ENCODE results near the gene TRIM28. TPM values are rescaled to one million over a fixed set of nuclear protein-coding genes. Genes with fewer than 3 reads are reported as not detected.

TRIM28 gene
- total RNA-seq, 4 donors from 2014 or later, result 150 to 198 (median 179) TPM

DNA sequence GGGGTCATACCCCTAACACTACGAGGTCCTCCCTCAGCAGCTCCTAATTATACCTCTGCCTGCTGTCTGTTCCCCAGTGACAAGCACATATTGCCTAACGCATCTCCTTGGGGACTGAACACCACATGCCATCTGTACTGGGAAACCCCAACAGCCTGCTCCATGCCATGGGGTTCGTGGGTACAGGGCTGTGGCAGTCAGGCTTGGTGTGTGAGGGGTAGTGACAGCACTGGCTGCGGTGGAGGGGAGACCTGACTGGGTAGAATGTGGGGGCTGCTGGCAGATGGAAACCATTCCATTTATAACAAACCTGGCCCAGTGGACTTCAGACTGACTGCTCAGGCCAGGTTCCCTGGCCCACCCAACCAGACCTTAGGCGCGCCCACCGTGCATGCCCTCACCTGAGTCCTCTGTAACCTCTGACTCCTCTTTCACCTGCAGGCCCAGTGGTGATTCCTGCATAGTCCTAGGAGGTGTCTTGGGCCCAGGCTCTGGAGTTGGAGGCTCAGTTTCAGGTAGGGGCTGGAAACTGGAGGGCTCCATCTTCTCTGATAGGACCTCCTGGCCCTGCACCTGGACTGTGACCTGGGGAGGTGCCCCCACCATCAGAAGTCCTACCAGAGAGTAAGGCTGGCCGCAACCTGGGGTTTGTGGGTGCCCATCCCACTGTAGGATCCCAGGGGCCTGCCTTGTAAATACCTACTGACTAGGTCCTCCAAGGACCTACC lies 26.2 kb downstream of the TRIM28 start:
- Histone ChIP-seq H3K27me3 (no peaks in the 10 kb centered on the region), H3K4me3 (no peak overlapping the region), H3K36me3 (peaks cover 0 to 50% (median 12%) of the 10 kb centered on the region in 3 donors), H3K4me1 (peaks cover 16 to 22% (median 18%) of the 10 kb centered on the region in 3 donors), H3K27ac (no peak overlapping the region), H3K9me3 (no peaks in the 10 kb centered on the region)
- TF ChIP-seq, protein P1, sequence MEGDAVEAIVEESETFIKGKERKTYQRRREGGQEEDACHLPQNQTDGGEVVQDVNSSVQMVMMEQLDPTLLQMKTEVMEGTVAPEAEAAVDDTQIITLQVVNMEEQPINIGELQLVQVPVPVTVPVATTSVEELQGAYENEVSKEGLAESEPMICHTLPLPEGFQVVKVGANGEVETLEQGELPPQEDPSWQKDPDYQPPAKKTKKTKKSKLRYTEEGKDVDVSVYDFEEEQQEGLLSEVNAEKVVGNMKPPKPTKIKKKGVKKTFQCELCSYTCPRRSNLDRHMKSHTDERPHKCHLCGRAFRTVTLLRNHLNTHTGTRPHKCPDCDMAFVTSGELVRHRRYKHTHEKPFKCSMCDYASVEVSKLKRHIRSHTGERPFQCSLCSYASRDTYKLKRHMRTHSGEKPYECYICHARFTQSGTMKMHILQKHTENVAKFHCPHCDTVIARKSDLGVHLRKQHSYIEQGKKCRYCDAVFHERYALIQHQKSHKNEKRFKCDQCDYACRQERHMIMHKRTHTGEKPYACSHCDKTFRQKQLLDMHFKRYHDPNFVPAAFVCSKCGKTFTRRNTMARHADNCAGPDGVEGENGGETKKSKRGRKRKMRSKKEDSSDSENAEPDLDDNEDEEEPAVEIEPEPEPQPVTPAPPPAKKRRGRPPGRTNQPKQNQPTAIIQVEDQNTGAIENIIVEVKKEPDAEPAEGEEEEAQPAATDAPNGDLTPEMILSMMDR (IDR thresholded peaks at IDR 0.05), result no peak
- TF ChIP-seq POLR2A (IDR thresholded peaks at IDR 0.05), result no peak
- no peak for DNase-seq
- intact Hi-C loops (cut with DNase I), result no loop called here
- WGBS, 2 donors, result 64 to 100% methylated on average over 1 to 2 of the region's 8 CpGs

DNA sequence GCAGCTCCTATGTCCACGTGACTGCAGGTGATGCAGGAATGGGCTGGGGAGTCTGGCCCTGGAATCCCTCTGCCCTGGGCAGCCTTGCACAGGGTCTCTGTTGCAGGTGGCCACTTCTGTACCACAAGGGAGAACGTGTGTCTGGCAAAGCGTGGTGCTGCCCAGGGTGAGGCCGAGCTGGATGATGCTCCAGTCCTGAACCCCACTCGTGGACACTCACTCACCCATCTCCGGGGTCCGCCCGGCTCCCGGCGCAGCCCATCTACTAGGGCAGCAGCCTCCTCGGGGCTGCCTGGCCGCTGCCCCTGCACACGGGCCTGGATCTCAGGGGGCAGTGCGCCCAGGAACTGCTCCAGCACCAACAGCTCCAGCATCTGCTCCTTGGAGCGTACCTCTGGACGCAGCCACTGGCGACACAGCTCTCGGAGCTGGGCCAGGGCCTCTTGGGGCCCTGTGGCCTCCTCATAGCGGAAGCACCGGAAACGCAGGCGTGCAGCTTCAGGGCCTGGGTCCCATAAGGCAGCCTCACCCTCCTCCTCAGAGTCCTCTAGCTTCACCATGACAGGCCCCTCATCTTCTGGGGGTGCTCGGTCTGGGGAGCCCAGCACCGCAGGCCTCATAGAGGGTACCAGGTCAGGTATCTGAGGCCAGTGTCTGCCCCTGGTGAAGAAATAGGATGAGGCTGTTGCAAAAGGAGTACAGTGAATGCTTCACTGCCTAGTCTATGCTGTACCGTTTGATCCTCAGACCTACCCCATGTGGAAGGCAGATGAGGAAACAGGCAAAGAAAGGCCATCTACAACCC lies 27.1 kb downstream of the TRIM28 start:
- Histone ChIP-seq H3K27ac (no peak overlapping the region), H3K4me3 (no peak overlapping the region), H3K27me3 (no peaks in the 10 kb centered on the region), H3K9me3 (no peaks in the 10 kb centered on the region), H3K4me1 (peaks cover 18 to 26% (median 19%) of the 10 kb centered on the region in 3 donors), H3K36me3 (peaks cover 0 to 50% (median 12%) of the 10 kb centered on the region in 3 donors)
- no peak for DNase-seq
- intact Hi-C loops (cut with DNase I), result no loop called here
- TF ChIP-seq, protein P1 (IDR thresholded peaks at IDR 0.05), result no peak
- TF ChIP-seq POLR2A (IDR thresholded peaks at IDR 0.05), result no peak
- 50 to 73% methylated on average over 2 of the region's 25 CpGs for WGBS, 2 donors

DNA sequence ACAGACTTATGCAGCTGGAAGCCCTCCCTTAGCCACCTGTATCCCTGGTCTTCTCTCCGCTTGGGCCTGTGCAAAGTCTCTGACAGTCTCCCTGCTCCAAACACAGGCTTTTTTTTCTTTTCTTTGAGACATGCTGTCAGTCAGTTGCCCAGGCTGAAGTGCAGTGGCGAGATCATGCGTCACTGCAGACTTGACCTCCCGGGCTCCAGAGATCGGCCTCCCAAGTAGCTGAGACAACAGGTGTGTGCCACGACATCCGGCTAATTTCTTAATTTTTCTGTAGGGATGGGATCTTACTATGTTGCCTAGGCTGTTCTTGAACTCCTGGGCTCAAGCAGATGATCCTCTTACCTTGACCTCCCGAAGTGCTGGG lies 27.7 kb downstream of the TRIM28 start:
- no peak for DNase-seq
- peaks cover 0 to 45% (median 12%) of the 10 kb centered on the region in 3 donors for H3K36me3 ChIP-seq
- H3K9me3 ChIP-seq, result no peaks in the 10 kb centered on the region
- H3K4me1 ChIP-seq, result peaks cover 21 to 32% (median 22%) of the 10 kb centered on the region in 3 donors
- 89 to 90% methylated on average over 8 of the region's 8 CpGs for WGBS, 2 donors
- no peaks in the 10 kb centered on the region for H3K27me3 ChIP-seq
- peak overlapping the region in 1 of 4 donors; percentile 99 for H3K27ac ChIP-seq
- TF ChIP-seq, protein P1 (IDR thresholded peaks at IDR 0.05), result no peak
- no peak for TF ChIP-seq POLR2A (IDR thresholded peaks at IDR 0.05)
- no peak overlapping the region for H3K4me3 ChIP-seq
- intact Hi-C loops (cut with DNase I), result no loop called here

DNA sequence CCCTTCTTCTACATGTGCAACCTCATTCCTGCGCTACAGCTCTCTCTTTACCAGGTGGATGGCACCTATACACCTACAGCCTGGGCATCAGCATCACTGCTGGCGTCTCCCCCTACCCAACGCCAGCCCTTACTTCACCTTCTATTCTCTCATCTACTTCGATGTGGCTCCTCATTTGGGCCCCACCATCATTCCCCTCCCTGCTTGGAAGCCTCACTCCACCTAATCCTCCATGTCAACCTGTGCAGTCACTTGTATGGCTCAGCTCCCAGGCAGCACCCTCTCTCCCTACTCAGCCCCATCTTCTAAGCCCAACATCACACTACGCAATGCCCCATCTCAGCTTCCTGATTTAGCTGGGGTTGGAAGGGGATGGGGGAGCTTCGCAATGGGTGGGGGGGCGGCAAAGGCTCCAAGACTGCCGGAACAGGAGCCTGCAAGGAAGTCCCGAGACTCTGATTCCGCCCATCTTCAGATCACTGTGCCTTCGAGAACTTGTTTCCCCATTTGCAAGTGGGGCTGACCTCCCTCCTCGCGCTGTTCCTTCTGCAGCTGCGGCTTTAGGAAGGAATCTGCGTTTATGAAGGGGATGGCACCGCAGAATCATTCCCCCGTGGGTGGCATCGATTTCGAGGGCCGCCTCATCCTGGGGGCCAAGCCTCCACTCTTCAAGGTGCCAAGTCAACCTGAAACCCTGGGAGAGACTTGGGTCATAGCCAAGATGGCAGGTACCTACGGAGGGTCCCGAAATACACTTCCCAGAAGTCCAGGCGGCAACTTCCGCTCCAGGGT lies 28.4 kb downstream of the TRIM28 start:
- peak overlapping the region; percentile 92 to 100 (median 98) for H3K27ac ChIP-seq
- DNase-seq, result no peak
- TF ChIP-seq, protein P1 (IDR thresholded peaks at IDR 0.05), result no peak
- TF ChIP-seq POLR2A (IDR thresholded peaks at IDR 0.05), result no peak
- no peaks in the 10 kb centered on the region for H3K27me3 ChIP-seq
- H3K36me3 ChIP-seq, result peaks cover 0 to 39% (median 12%) of the 10 kb centered on the region in 3 donors
- no peaks in the 10 kb centered on the region for H3K9me3 ChIP-seq
- H3K4me1 ChIP-seq, result peaks cover 22 to 36% (median 25%) of the 10 kb centered on the region in 3 donors
- peak overlapping the region; percentile 69 to 86 (median 76) for H3K4me3 ChIP-seq
- intact Hi-C loops (cut with DNase I), result no loop called here
- WGBS, 2 donors, result 84 to 87% methylated on average over 4 of the region's 24 CpGs
